GM12801 (cell line): ENCODE results near the gene ZNF668.

ENCODE experiments used
- CTCF ChIP-seq: IDR thresholded peaks from one replicate; pipeline ENCODE4 v1.5.1; 2011; ENCODE audit warnings: control low read depth; ENCODE audit not compliant: insufficient read length; ENCODE audit errors: extremely low read depth

Gene ZNF668

GRCh38 chr16:31085873-31086628, 12.0 kb upstream of the ZNF668 start:
- TF ChIP-seq CTCF: no peak

GRCh38 chr16:31085411-31085810, 11.4 kb upstream of the ZNF668 start:
- TF ChIP-seq CTCF: no peak

GRCh38 chr16:31084584-31085302, 10.7 kb upstream of the ZNF668 start:
- no peak for TF ChIP-seq CTCF

- no peak for TF ChIP-seq CTCF
Measured at GRCh38 chr16:31083981-31084380, 9.9 kb upstream of the ZNF668 start.

- TF ChIP-seq CTCF: no peak
Measured at GRCh38 chr16:31083556-31083955, 9.5 kb upstream of the ZNF668 start.

GRCh38 chr16:31083081-31083480, 9.0 kb upstream of the ZNF668 start:
- no peak for TF ChIP-seq CTCF

- TF ChIP-seq CTCF: no peak
Measured at GRCh38 chr16:31082368-31083045, 8.5 kb upstream of the ZNF668 start.
